Epithelial cell of esophagus (primary cell): ENCODE measurements around the gene BBIP1.

Source experiments
- DNase-seq: peaks from one replicate; pipeline ENCODE4 v3.0.0; 2010; ENCODE audit warnings: low read depth
- H3K4me3 ChIP-seq: 2 replicates; pipeline ENCODE4 v1.5.1; 2011; ENCODE audit warnings: mild to moderate bottlenecking, low read length, control low read depth
- CTCF ChIP-seq: IDR thresholded peaks from 2 replicates; pipeline ENCODE4 v1.5.1; 2011; ENCODE audit warnings: low read depth, mild to moderate bottlenecking, low read length, control low read depth, inconsistent platforms; ENCODE audit not compliant: insufficient read depth; ENCODE audit errors: missing control alignments

Gene BBIP1

GRCh38 chr10:110963162-110963561 is 44.2 kb upstream of the BBIP1 start:
- H3K4me3 ChIP-seq: no peak overlapping the region
- TF ChIP-seq CTCF: no peak
- no peak for DNase-seq

- TF ChIP-seq CTCF: no peak
- no peak for DNase-seq
- H3K4me3 ChIP-seq: no peak overlapping the region
These were observed 43.5 kb upstream of the BBIP1 start for GRCh38 chr10:110962443-110962842.

GRCh38 chr10:110960333-110960712 is 41.3 kb upstream of the BBIP1 start:
- no peak for TF ChIP-seq CTCF
- DNase-seq: no peak
- H3K4me3 ChIP-seq: no peak overlapping the region

GRCh38 chr10:110959379-110960332 is 40.7 kb upstream of the BBIP1 start:
- H3K4me3 ChIP-seq: no peak overlapping the region
- no peak for DNase-seq
- TF ChIP-seq CTCF: no peak

- DNase-seq: no peak
- TF ChIP-seq CTCF: no peak
- H3K4me3 ChIP-seq: no peak overlapping the region
These were observed 38.6 kb upstream of the BBIP1 start for GRCh38 chr10:110957606-110958005.

- no peak for DNase-seq
- H3K4me3 ChIP-seq: no peak overlapping the region
- no peak for TF ChIP-seq CTCF
These were observed 32.4 kb upstream of the BBIP1 start for GRCh38 chr10:110951381-110951780.
